Right lobe of liver (tissue), 6 donors: ENCODE measurements around the gene LRP3. TPM values are rescaled to one million over a fixed set of nuclear protein-coding genes. Genes with fewer than 3 reads are reported as not detected.

Source experiments
- ATAC-seq, 4 donors: fragments of 200-7000 bp; cut with Tn5 transposase; one replicate each; pipeline ENCODE4 v1.9.1; 2020; ENCODE audit warnings: mild to moderate bottlenecking in 4 of 4, moderate library complexity in 4 of 4
- DNase-seq, 3 donors: peaks; one replicate each; pipeline ENCODE4 v3.0.0-alpha.2; 2020
- H3K27ac ChIP-seq, 3 donors: fragments of 200-600 bp; one replicate each; pipeline ENCODE4 v1.8.0; 2022
- H3K27me3 ChIP-seq, 2 donors: fragments of 200-600 bp; one replicate each; pipeline ENCODE4 v1.8.0; 2022
- H3K36me3 ChIP-seq, 4 donors: fragments of 200-600 bp; sonication (generic) in 1 of 4; one replicate each; pipeline versions ENCODE4 v1.5.1 to v1.8.0; 2017 to 2022; ENCODE audit warnings: control low read depth in 1 of 4
- H3K4me1 ChIP-seq, 4 donors: fragments of 200-600 bp; sonication (generic) in 1 of 4; one replicate each; pipeline versions ENCODE4 v1.5.1 to v1.8.0; 2017 to 2022; ENCODE audit warnings: control low read depth in 1 of 4
- H3K4me3 ChIP-seq, 3 donors: fragments of 200-600 bp; one replicate each; pipeline ENCODE4 v1.8.0; 2022
- H3K9me3 ChIP-seq, 4 donors: fragments of 200-600 bp; sonication (generic) in 1 of 4; one replicate each; pipeline versions ENCODE4 v1.5.1 to v1.8.0; 2017 to 2022; ENCODE audit warnings: control low read depth in 1 of 4
- CTCF ChIP-seq, 4 donors: fragments of 200-600 bp in 3 of 4; fragments of 450-650 bp in 1 of 4; IDR thresholded peaks; one replicate each; pipeline versions ENCODE4 v1.5.1 to v1.8.0; 2016 to 2022; ENCODE audit warnings: antibody characterized with exemption in 4 of 4, mild to moderate bottlenecking in 2 of 4
- POLR2A ChIP-seq: fragments of 450-650 bp; IDR thresholded peaks from one replicate; pipeline ENCODE4 v1.6.1; 2017; ENCODE audit warnings: antibody characterized with exemption, mild to moderate bottlenecking
- WGBS: methylation state at CpG from one replicate; pipeline ENCODE4 v1.1.6; 2018; ENCODE audit warnings: low coverage, low lambda C conversion rate; ENCODE audit not compliant: insufficient coverage; ENCODE audit errors: missing lambda C conversion rate; 5-methylcytosine and 5-hydroxymethylcytosine counted together
- intact Hi-C, 2 donors: fragments of 100-400 bp; cut with DNase I; formaldehyde crosslinking; loops; one replicate each; pipeline versions ENCODE4 v1.11.2 to v1.14.1; 2022
- total RNA-seq, 6 experiments: library from RNA; depleted of rRNA in 2 of 6; stranded (reverse); fragments of >200 nt in 2 of 6; fragmentation: NEBNext Ultra II Directional in 3 of 6; extraction: Animal tissue kit (Norgen Biotek cat#: 25700) in 3 of 6; gene quantifications; one replicate each; pipeline versions ENCODE4 v1.1.0 to v1.2.4, GENCODE V29; 2016 to 2023
- donor health status: DM: no; HTN: yes; CAD: no.
- donor health status: DM: no; HTN: no; CAD: no.
- donor health status: DM: no; HTN: no; CAD: no.
- donor health status: DM: no; HTN: yes; CAD: no.
- donor health status: DM: no; HTN: yes; CAD: no.

LRP3 gene
- total RNA-seq, 6 experiments from 2014 or later, result 25.2 to 40.7 (median 33.7) TPM

GRCh38 chr19:33227870-33228599 lies 33.9 kb downstream of the LRP3 start:
- DNase-seq (no peak), ATAC-seq (no peak)
- TF ChIP-seq POLR2A (no peak), CTCF (IDR thresholded peaks at IDR 0.05) (no peak)
- Histone ChIP-seq H3K27me3 (peaks cover 0 to 9% of the 10 kb centered on the region in 2 donors), H3K27ac (no peak overlapping the region), H3K4me3 (no peak overlapping the region), H3K36me3 (no peaks in the 10 kb centered on the region), H3K4me1 (peaks cover 0 to 3% (median 0%) of the 10 kb centered on the region in 4 donors), H3K9me3 (peaks cover 0 to 11% (median 3%) of the 10 kb centered on the region in 4 donors)
- intact Hi-C loops, result no loop called here
- 69% methylated on average over 1 of the region's 1 CpG for WGBS

DNA sequence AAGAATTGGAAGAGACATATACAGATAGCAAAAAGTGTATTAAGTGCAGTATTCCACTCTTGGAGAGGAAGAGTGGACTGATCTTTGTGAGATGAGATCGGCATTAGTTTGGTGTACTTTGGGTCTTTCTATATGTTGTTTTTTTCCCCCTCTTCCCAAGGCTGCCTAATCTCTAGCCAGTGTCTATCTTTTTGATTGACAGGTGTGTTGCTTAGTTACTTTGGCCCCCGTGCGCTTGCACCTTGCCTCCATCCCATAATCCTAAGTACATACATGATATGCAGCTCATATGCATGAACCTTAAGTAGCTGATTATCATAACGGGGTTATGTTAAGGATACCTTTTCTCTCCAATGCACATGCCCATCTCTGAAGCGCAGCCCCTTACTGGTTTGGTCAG lies 35.8 kb downstream of the LRP3 start:
- DNase-seq (no peak), ATAC-seq (no peak)
- Histone ChIP-seq H3K36me3 (no peaks in the 10 kb centered on the region), H3K27ac (no peak overlapping the region), H3K9me3 (peaks cover 0 to 11% (median 3%) of the 10 kb centered on the region in 4 donors), H3K4me3 (no peak overlapping the region), H3K4me1 (peaks cover 0 to 3% (median 0%) of the 10 kb centered on the region in 4 donors), H3K27me3 (peaks cover 0 to 9% of the 10 kb centered on the region in 2 donors)
- 65% methylated on average over 5 of the region's 5 CpGs for WGBS
- TF ChIP-seq POLR2A (no peak), CTCF (IDR thresholded peaks at IDR 0.05) (no peak)
- intact Hi-C loops, result no loop called here

DNA sequence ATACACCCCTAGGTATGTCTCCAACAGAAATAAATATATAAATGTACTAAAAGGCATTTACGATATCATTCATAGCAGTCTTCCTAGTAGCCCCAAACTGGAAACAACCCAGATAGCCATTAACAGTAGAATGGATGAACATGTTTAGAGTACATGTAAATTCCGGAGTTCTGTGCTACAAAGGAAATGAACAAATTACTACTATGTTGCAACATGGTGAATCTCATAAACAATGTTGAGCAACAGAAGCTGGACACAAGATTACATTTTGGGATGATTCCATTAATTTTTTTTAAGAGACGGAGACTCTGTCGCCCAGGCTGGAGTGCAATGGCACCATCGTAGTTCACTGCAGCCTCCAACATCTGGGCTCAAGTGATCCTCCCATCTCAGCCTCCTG lies 37.4 kb downstream of the LRP3 start:
- Histone ChIP-seq H3K27me3 (peaks cover 0 to 3% of the 10 kb centered on the region in 2 donors), H3K27ac (no peak overlapping the region), H3K4me3 (no peak overlapping the region), H3K9me3 (peaks cover 0 to 11% (median 3%) of the 10 kb centered on the region in 4 donors), H3K36me3 (no peaks in the 10 kb centered on the region), H3K4me1 (peaks cover 0 to 7% (median 0%) of the 10 kb centered on the region in 4 donors)
- DNase-seq (no peak), ATAC-seq (peak in 2 of 4 donors; percentile 10 to 14)
- 21% methylated on average over 4 of the region's 5 CpGs for WGBS
- intact Hi-C loops, result no loop called here
- TF ChIP-seq POLR2A (no peak), CTCF (IDR thresholded peaks at IDR 0.05) (no peak)

DNA sequence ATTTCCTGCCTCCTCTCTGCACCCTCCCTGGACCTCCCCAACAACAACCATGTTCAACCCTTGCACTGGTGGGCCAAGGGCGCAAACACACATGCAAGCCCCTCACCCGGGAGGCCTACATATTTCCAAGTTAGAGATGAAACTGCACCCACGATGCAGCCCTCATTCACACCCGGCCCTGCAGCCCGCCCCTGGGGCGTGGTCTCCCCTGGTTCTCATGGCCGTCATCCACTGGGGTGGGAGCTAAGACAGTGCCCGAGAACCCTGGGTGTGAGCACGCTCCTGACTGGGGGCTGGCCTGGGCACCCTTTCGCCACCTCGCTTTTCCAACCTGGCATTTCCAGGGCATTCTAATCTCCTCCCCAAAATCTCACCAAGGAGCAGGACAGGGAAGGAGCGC lies 38.5 kb downstream of the LRP3 start:
- WGBS, result 100% methylated on average over 1 of the region's 12 CpGs
- intact Hi-C loops, result no loop called here

More for the DNA sequence above, 38.5 kb downstream of the LRP3 start:
- ATAC-seq, result no peak
- Histone ChIP-seq H3K4me1 (peaks cover 0 to 7% (median 0%) of the 10 kb centered on the region in 4 donors), H3K27me3 (no peaks in the 10 kb centered on the region), H3K4me3 (no peak overlapping the region), H3K9me3 (peaks cover 0 to 7% (median 3%) of the 10 kb centered on the region in 4 donors), H3K27ac (no peak overlapping the region), H3K36me3 (no peaks in the 10 kb centered on the region)
- no peak for DNase-seq
- no peak for TF ChIP-seq POLR2A
- no peak for TF ChIP-seq CTCF (IDR thresholded peaks at IDR 0.05)
